Hepatocyte (in vitro differentiated cells): ENCODE measurements around the gene CES1. TPM values are rescaled to one million over a fixed set of nuclear protein-coding genes. Genes with fewer than 3 reads are reported as not detected.

Experiments
- DNase-seq: peaks from one replicate; pipeline ENCODE4 v3.0.0-alpha.2; 2016; ENCODE audit warnings: low spot score
- H2AFZ ChIP-seq: fragments of 200-600 bp; sonication (generic); 2 replicates; pipeline ENCODE4 v1.6.0; 2016; ENCODE audit warnings: antibody characterized with exemption, mild to moderate bottlenecking
- H3K27ac ChIP-seq: fragments of 200-600 bp; sonication (generic); 2 replicates; pipeline ENCODE4 v1.5.1; 2016; ENCODE audit warnings: mild to moderate bottlenecking
- H3K27me3 ChIP-seq: fragments of 200-600 bp; sonication (generic); 2 replicates; pipeline ENCODE4 v1.6.1; 2016
- H3K36me3 ChIP-seq: fragments of 200-600 bp; sonication (generic); replicated peaks from 2 replicates; pipeline ENCODE4 v1.5.1; 2016; ENCODE audit warnings: low read depth; ENCODE audit not compliant: insufficient read depth
- H3K4me1 ChIP-seq: fragments of 200-600 bp; sonication (generic); 2 replicates; pipeline ENCODE4 v1.5.1; 2016; ENCODE audit warnings: mild to moderate bottlenecking, moderate library complexity; ENCODE audit not compliant: insufficient read depth
- H3K4me2 ChIP-seq: fragments of 200-600 bp; sonication (generic); 2 replicates; pipeline ENCODE4 v1.6.0; 2016
- H3K4me3 ChIP-seq: fragments of 200-600 bp; sonication (generic); 2 replicates; pipeline ENCODE4 v1.5.1; 2016; ENCODE audit warnings: mild to moderate bottlenecking
- H3K79me2 ChIP-seq: fragments of 200-600 bp; sonication (generic); 2 replicates; pipeline ENCODE4 v1.6.0; 2017; ENCODE audit warnings: mild to moderate bottlenecking
- H3K9me2 ChIP-seq: fragments of 200-600 bp; sonication (generic); replicated peaks from 2 replicates; pipeline ENCODE4 v1.6.0; 2017; ENCODE audit warnings: mild to moderate bottlenecking; ENCODE audit not compliant: insufficient read depth
- H3K9me3 ChIP-seq: fragments of 200-600 bp; sonication (generic); 2 replicates; pipeline ENCODE4 v1.5.1; 2016; ENCODE audit warnings: low read depth, mild to moderate bottlenecking
- H4K20me1 ChIP-seq: fragments of 200-600 bp; sonication (generic); 2 replicates; pipeline ENCODE4 v1.6.0; 2016; ENCODE audit warnings: mild to moderate bottlenecking; ENCODE audit not compliant: insufficient read depth, poor library complexity, severe bottlenecking
- EZH2 ChIP-seq: fragments of 200-600 bp; sonication (generic); IDR thresholded peaks from 2 replicates; pipeline ENCODE4 v1.6.1; 2016; ENCODE audit warnings: antibody characterized with exemption, mild to moderate bottlenecking, borderline replicate concordance
- EZH2phosphoT487 ChIP-seq: fragments of 200-600 bp; sonication (generic); IDR thresholded peaks from one replicate; pipeline ENCODE4 v1.6.1; 2018; ENCODE audit warnings: antibody characterized with exemption, mild to moderate bottlenecking, low read depth, moderate library complexity; ENCODE audit not compliant: unreplicated experiment, severe bottlenecking
- WGBS: methylation state at CpG from one replicate; pipeline ENCODE4 v1.1.6; 2016; ENCODE audit warnings: low lambda C conversion rate; ENCODE audit errors: missing lambda C conversion rate; 5-methylcytosine and 5-hydroxymethylcytosine counted together
- polyA plus RNA-seq: library from polyadenylated mRNA; unstranded; fragments of >200 nt; fragmentation: Nextera tagmentation; extraction: Ambion mirVana; gene quantifications from 2 replicates; pipeline ENCODE4 v1.2.1, GENCODE V29; 2016
- total RNA-seq: library from RNA; depleted of rRNA; stranded (reverse); fragments of >200 nt; gene quantifications from 2 replicates; pipeline ENCODE4 v1.2.3, GENCODE V29; 2014
- TF ChIP-seq, protein P1 (sequence below): fragments of 200-600 bp; sonication (generic); IDR thresholded peaks from 2 replicates; pipeline ENCODE4 v1.5.1; 2016; ENCODE audit warnings: antibody characterized with exemption, mild to moderate bottlenecking; ENCODE audit not compliant: poor library complexity

Gene CES1
- total and polyA plus RNA-seq, 2 experiments from 2014 or later, result 1.7 to 1.9 TPM

GRCh38 chr16:55812951-55813350 is 19.9 kb downstream of the CES1 start:
- no peak overlapping the region for H3K4me3 ChIP-seq
- no peaks in the 10 kb centered on the region for H3K27me3 ChIP-seq
- no peaks in the 10 kb centered on the region for H3K36me3 ChIP-seq
- no peak for TF ChIP-seq EZH2
- TF ChIP-seq, protein P1, sequence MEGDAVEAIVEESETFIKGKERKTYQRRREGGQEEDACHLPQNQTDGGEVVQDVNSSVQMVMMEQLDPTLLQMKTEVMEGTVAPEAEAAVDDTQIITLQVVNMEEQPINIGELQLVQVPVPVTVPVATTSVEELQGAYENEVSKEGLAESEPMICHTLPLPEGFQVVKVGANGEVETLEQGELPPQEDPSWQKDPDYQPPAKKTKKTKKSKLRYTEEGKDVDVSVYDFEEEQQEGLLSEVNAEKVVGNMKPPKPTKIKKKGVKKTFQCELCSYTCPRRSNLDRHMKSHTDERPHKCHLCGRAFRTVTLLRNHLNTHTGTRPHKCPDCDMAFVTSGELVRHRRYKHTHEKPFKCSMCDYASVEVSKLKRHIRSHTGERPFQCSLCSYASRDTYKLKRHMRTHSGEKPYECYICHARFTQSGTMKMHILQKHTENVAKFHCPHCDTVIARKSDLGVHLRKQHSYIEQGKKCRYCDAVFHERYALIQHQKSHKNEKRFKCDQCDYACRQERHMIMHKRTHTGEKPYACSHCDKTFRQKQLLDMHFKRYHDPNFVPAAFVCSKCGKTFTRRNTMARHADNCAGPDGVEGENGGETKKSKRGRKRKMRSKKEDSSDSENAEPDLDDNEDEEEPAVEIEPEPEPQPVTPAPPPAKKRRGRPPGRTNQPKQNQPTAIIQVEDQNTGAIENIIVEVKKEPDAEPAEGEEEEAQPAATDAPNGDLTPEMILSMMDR, result no peak
- no peak for TF ChIP-seq EZH2phosphoT487
- no peak overlapping the region for H3K27ac ChIP-seq
- no peaks in the 10 kb centered on the region for H3K79me2 ChIP-seq
- no peaks in the 10 kb centered on the region for H3K9me2 ChIP-seq
- no peak for DNase-seq
- H4K20me1 ChIP-seq, result no peaks in the 10 kb centered on the region
- no peak overlapping the region for H3K4me2 ChIP-seq
- no peaks in the 10 kb centered on the region for H3K9me3 ChIP-seq
- 50% methylated on average over 2 of the region's 2 CpGs for WGBS
- H2AFZ ChIP-seq, result no peak overlapping the region
- no peaks in the 10 kb centered on the region for H3K4me1 ChIP-seq

- WGBS, result 72% methylated on average over 4 of the region's 4 CpGs
- no peak for DNase-seq
- no peak overlapping the region for H2AFZ ChIP-seq
These were observed 21.1 kb downstream of the CES1 start for GRCh38 chr16:55811811-55812210.

GRCh38 chr16:55810451-55810961 is 22.4 kb downstream of the CES1 start:
- no peaks in the 10 kb centered on the region for H3K79me2 ChIP-seq
- H3K27ac ChIP-seq, result no peak overlapping the region
- H3K9me2 ChIP-seq, result no peaks in the 10 kb centered on the region
- H4K20me1 ChIP-seq, result no peaks in the 10 kb centered on the region
- no peak for DNase-seq
- H3K9me3 ChIP-seq, result no peaks in the 10 kb centered on the region
- no peaks in the 10 kb centered on the region for H3K36me3 ChIP-seq
- TF ChIP-seq, protein P1, result no peak
- no peak for TF ChIP-seq EZH2phosphoT487
- no peak for TF ChIP-seq EZH2
- no peak overlapping the region for H3K4me3 ChIP-seq
- no peaks in the 10 kb centered on the region for H3K4me1 ChIP-seq
- H2AFZ ChIP-seq, result no peak overlapping the region
- H3K4me2 ChIP-seq, result no peak overlapping the region
- no peaks in the 10 kb centered on the region for H3K27me3 ChIP-seq
- 71% methylated on average over 8 of the region's 8 CpGs for WGBS

More at GRCh38 chr16:55811811-55812210, 21.1 kb downstream of the CES1 start:
- Histone ChIP-seq H3K9me2 (no peaks in the 10 kb centered on the region), H3K79me2 (no peaks in the 10 kb centered on the region), H3K9me3 (no peaks in the 10 kb centered on the region), H3K27ac (no peak overlapping the region), H4K20me1 (no peaks in the 10 kb centered on the region), H3K36me3 (no peaks in the 10 kb centered on the region), H3K27me3 (no peaks in the 10 kb centered on the region), H3K4me2 (no peak overlapping the region), H3K4me1 (no peaks in the 10 kb centered on the region), H3K4me3 (no peak overlapping the region)
- no peak for TF ChIP-seq EZH2
- no peak for TF ChIP-seq EZH2phosphoT487
- TF ChIP-seq, protein P1, result no peak
